Skeletal muscle cell (primary cell): ENCODE results near the gene SAMD11.

Source experiments
- DNase-seq: peaks from one replicate; pipeline ENCODE4 v3.0.0-alpha.2; 2010; ENCODE audit warnings: low read depth
- H3K4me3 ChIP-seq: 2 replicates; pipeline ENCODE4 v1.5.1; 2011; ENCODE audit warnings: low read depth, mild to moderate bottlenecking, control low read depth, low read length, moderate library complexity

The SAMD11 gene

GRCh38 chr1:904310-904950 lies 19.3 kb upstream of the SAMD11 start:
- peak overlapping the region; percentile 52 for H3K4me3 ChIP-seq
- no peak for DNase-seq

- no peak for DNase-seq
- peak overlapping the region; percentile 52 for H3K4me3 ChIP-seq
Measured at GRCh38 chr1:905071-905749, 18.5 kb upstream of the SAMD11 start.

- peak overlapping the region; percentile 52 for H3K4me3 ChIP-seq
- no peak for DNase-seq
Measured at GRCh38 chr1:905811-906599, 17.7 kb upstream of the SAMD11 start.

GRCh38 chr1:906600-907420 lies 16.9 kb upstream of the SAMD11 start:
- no peak for DNase-seq
- no peak overlapping the region for H3K4me3 ChIP-seq

GRCh38 chr1:907611-908451 lies 15.9 kb upstream of the SAMD11 start:
- DNase-seq: no peak
- H3K4me3 ChIP-seq: no peak overlapping the region

- H3K4me3 ChIP-seq: no peak overlapping the region
- DNase-seq: no peak
Measured at GRCh38 chr1:908661-909060, 15.1 kb upstream of the SAMD11 start.

GRCh38 chr1:909861-910310 lies 13.8 kb upstream of the SAMD11 start:
- H3K4me3 ChIP-seq: peak overlapping the region; percentile 13
- no peak for DNase-seq

GRCh38 chr1:910311-910880 lies 13.3 kb upstream of the SAMD11 start:
- peak overlapping the region; percentile 13 for H3K4me3 ChIP-seq
- no peak for DNase-seq

GRCh38 chr1:910881-911721 lies 12.6 kb upstream of the SAMD11 start:
- DNase-seq: no peak
- no peak overlapping the region for H3K4me3 ChIP-seq

- DNase-seq: no peak
- no peak overlapping the region for H3K4me3 ChIP-seq
Measured at GRCh38 chr1:911875-912739, 11.6 kb upstream of the SAMD11 start.

GRCh38 chr1:912740-913301 lies 10.9 kb upstream of the SAMD11 start:
- no peak for DNase-seq
- H3K4me3 ChIP-seq: no peak overlapping the region

GRCh38 chr1:913491-914130 lies 10.1 kb upstream of the SAMD11 start:
- no peak for DNase-seq
- no peak overlapping the region for H3K4me3 ChIP-seq

- no peak overlapping the region for H3K4me3 ChIP-seq
- no peak for DNase-seq
Measured at GRCh38 chr1:914131-914890, 9.4 kb upstream of the SAMD11 start.

- H3K4me3 ChIP-seq: no peak overlapping the region
- DNase-seq: no peak
Measured at GRCh38 chr1:914891-915280, 8.8 kb upstream of the SAMD11 start.
